Liver (tissue), 9 donors: ENCODE measurements around the gene USP47. TPM values are rescaled to one million over a fixed set of nuclear protein-coding genes. Genes with fewer than 3 reads are reported as not detected.

ENCODE experiments used
- DNase-seq: peaks from one replicate; pipeline ENCODE4 v3.0.0-alpha.2; 2017; ENCODE audit warnings: low spot score
- H3K27ac ChIP-seq, 2 donors: one replicate each; pipeline ENCODE4 v1.7.0; 2013; ENCODE audit warnings: inconsistent platforms in 2 of 2, low read length in 2 of 2, control low read depth in 1 of 2, low read depth in 1 of 2, mild to moderate bottlenecking in 1 of 2
- H3K27me3 ChIP-seq, 4 donors: one replicate each; pipeline versions ENCODE4 v1.6.1 to v1.7.0; 2013; ENCODE audit warnings: low read length in 3 of 4, inconsistent platforms in 1 of 4, mild to moderate bottlenecking in 1 of 4, moderate library complexity in 1 of 4; ENCODE audit not compliant: control insufficient read depth in 4 of 4, insufficient read depth in 4 of 4
- H3K36me3 ChIP-seq, 4 donors: one replicate each; pipeline versions ENCODE4 v1.6.1 to v1.7.0; 2013; ENCODE audit warnings: low read length in 3 of 4, mild to moderate bottlenecking in 3 of 4, low read depth in 1 of 4, moderate library complexity in 1 of 4; ENCODE audit not compliant: control insufficient read depth in 4 of 4, insufficient read depth in 3 of 4
- H3K4me1 ChIP-seq, 4 donors: one replicate each; pipeline versions ENCODE4 v1.6.1 to v1.7.0; 2013; ENCODE audit warnings: low read length in 3 of 4, mild to moderate bottlenecking in 3 of 4, moderate library complexity in 1 of 4; ENCODE audit not compliant: control insufficient read depth in 4 of 4, insufficient read depth in 4 of 4
- H3K4me3 ChIP-seq, 3 donors: one replicate each; pipeline versions ENCODE4 v1.6.1 to v1.7.0; 2013; ENCODE audit warnings: low read length in 3 of 3, control low read depth in 1 of 3, low read depth in 1 of 3, mild to moderate bottlenecking in 1 of 3
- H3K9ac ChIP-seq, 2 donors: one replicate each; pipeline ENCODE4 v1.7.0; 2013; ENCODE audit warnings: low read length in 2 of 2, mild to moderate bottlenecking in 2 of 2, moderate library complexity in 2 of 2, control low read depth in 1 of 2, low read depth in 1 of 2
- H3K9me3 ChIP-seq, 4 donors: one replicate each; pipeline versions ENCODE4 v1.6.1 to v1.7.0; 2013; ENCODE audit warnings: low read length in 3 of 4; ENCODE audit not compliant: control insufficient read depth in 4 of 4
- ATF3 ChIP-seq: IDR thresholded peaks from 2 replicates; pipeline ENCODE4 v1.6.1; 2016; ENCODE audit warnings: antibody characterized with exemption
- EGR1 ChIP-seq, 2 donors: IDR thresholded peaks; 2 replicates each; pipeline ENCODE4 v1.6.1; 2016 to 2018; ENCODE audit warnings: antibody characterized with exemption in 2 of 2, low read depth in 2 of 2
- FOXA1 ChIP-seq: IDR thresholded peaks from 2 replicates; pipeline ENCODE4 v1.6.1; 2016; ENCODE audit warnings: antibody characterized with exemption
- FOXA2 ChIP-seq: IDR thresholded peaks from 2 replicates; pipeline ENCODE4 v1.6.1; 2016; ENCODE audit warnings: antibody characterized with exemption
- GABPA ChIP-seq, 2 donors: IDR thresholded peaks in 1 of 2; conservative IDR thresholded peaks in 1 of 2; 2 replicates each; pipeline ENCODE4 v1.6.1; 2016; ENCODE audit warnings: antibody characterized with exemption in 2 of 2, mild to moderate bottlenecking in 1 of 2, moderate library complexity in 1 of 2
- HNF4A ChIP-seq, 2 donors: conservative IDR thresholded peaks; 2 replicates each; pipeline ENCODE4 v1.6.1; 2016; ENCODE audit warnings: antibody characterized with exemption in 2 of 2, mild to moderate bottlenecking in 2 of 2
- HNF4G ChIP-seq: IDR thresholded peaks from 2 replicates; pipeline ENCODE4 v1.6.1; 2016; ENCODE audit warnings: antibody characterized with exemption
- JUND ChIP-seq, 2 donors: IDR thresholded peaks; 2 replicates each; pipeline ENCODE4 v1.6.1; 2016; ENCODE audit warnings: antibody characterized with exemption in 2 of 2
- MAX ChIP-seq: IDR thresholded peaks from 2 replicates; pipeline ENCODE4 v1.6.1; 2016; ENCODE audit warnings: antibody characterized with exemption
- NR2F2 ChIP-seq: IDR thresholded peaks from 2 replicates; pipeline ENCODE4 v1.6.1; 2016; ENCODE audit warnings: antibody characterized with exemption
- RAD21 ChIP-seq, 2 donors: IDR thresholded peaks; 2 replicates each; pipeline ENCODE4 v1.6.1; 2016; ENCODE audit warnings: antibody characterized with exemption in 2 of 2, mild to moderate bottlenecking in 2 of 2
- RXRA ChIP-seq, 2 donors: IDR thresholded peaks; 2 replicates each; pipeline ENCODE4 v1.6.1; 2017 to 2018; ENCODE audit warnings: antibody characterized with exemption in 2 of 2, mild to moderate bottlenecking in 1 of 2
- SP1 ChIP-seq: IDR thresholded peaks from 2 replicates; pipeline ENCODE4 v1.6.1; 2018; ENCODE audit warnings: antibody characterized with exemption, mild to moderate bottlenecking
- TAF1 ChIP-seq: conservative IDR thresholded peaks from 2 replicates; pipeline ENCODE4 v1.6.1; 2016; ENCODE audit warnings: antibody characterized with exemption, mild to moderate bottlenecking
- YY1 ChIP-seq: IDR thresholded peaks from 2 replicates; pipeline ENCODE4 v1.6.1; 2016; ENCODE audit warnings: antibody characterized with exemption, mild to moderate bottlenecking
- WGBS: extraction: QIAGEN DNeasy Blood & Tissue Kit; methylation state at CpG from one replicate; pipeline ENCODE4 v1.1.7; 2013; 5-methylcytosine and 5-hydroxymethylcytosine counted together
- polyA plus RNA-seq, 2 donors: library from polyadenylated mRNA; stranded (reverse) in 1 of 2; unstranded in 1 of 2; fragments of 200-250 nt in 1 of 2; fragments of >200 nt in 1 of 2; fragmentation: Nextera tagmentation in 1 of 2; extraction: Ambion mirVana in 1 of 2; gene quantifications; one replicate each; pipeline versions ENCODE4 v1.2.1 to v1.2.3, GENCODE V29; 2013 to 2015
- total RNA-seq, 2 donors: library from RNA; depleted of rRNA; stranded (reverse); fragments of >200 nt; gene quantifications; one replicate each; pipeline ENCODE4 v1.2.3, GENCODE V29; 2014
- TF ChIP-seq, protein P1 (sequence below): IDR thresholded peaks from 2 replicates; pipeline ENCODE4 v1.6.1; 2016; ENCODE audit warnings: antibody characterized with exemption, mild to moderate bottlenecking
- TF ChIP-seq, protein P2 (sequence below): fragments of 150-350 bp; IDR thresholded peaks from 2 replicates; pipeline ENCODE4 v1.5.1; 2017; ENCODE audit warnings: improper control_type of control experiment, low read depth, low read length; ENCODE audit not compliant: missing input control
- TF ChIP-seq, protein P3 (sequence below): IDR thresholded peaks from 2 replicates; pipeline ENCODE4 v1.6.1; 2016; ENCODE audit warnings: antibody characterized with exemption
- donor health status: healthy.
- donor health status: healthy.
- donor health status: healthy.
- donor health status: healthy.
- donor health status: healthy.

Gene USP47
- total and polyA plus RNA-seq, 4 donors, result 14.9 to 55.1 (median 32.2) TPM

DNA sequence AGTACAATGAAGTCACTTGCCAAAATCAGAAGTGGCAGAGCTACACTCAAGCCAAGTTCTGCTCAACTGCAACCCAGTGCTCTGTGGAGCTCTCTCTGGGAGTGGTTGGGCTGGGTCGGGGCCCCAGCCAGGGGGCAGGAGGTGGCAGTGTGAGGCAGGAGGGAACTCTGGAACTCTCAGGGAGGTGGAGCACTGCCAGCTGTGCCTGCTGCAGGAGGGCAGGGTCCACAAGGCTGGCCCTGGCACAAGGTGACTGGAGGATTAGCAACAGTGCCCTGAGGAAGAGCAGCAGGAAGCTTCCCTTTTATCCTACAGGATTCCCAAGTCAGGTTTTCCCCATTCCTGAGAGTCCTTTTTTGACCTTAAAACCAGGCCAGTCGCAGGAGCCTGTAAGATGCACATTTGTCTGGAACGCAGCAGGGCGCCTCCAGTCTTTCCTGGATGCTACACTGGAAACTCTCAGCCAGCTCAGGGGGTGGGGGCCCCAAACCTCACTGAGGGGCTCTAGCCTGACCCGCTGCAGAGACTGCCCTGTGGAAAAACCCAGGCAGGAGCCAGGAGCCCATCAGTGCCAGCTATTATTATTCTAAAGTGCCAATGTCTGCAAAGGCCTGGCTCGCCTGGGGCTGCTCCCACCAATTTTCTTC is 134.8 kb downstream of the USP47 start:
- no peaks in the 10 kb centered on the region for H3K27me3 ChIP-seq
- no peaks in the 10 kb centered on the region for H3K9me3 ChIP-seq
- H3K9ac ChIP-seq, result no peak overlapping the region
- 73% methylated on average over 6 of the region's 6 CpGs for WGBS
- peaks cover 11 to 24% (median 17%) of the 10 kb centered on the region in 4 donors for H3K4me1 ChIP-seq
- TF ChIP-seq FOXA2 (no peak), RAD21 (IDR thresholded peaks at IDR 0.05) (peak; percentile 51 to 63), JUND (IDR thresholded peaks at IDR 0.05) (peak in 1 of 2 donors; percentile 20), HNF4G (peak; percentile 64), YY1 (no peak), FOXA1 (no peak), MAX (peak; percentile 68), ATF3 (no peak), TAF1 (no peak), EGR1 (IDR thresholded peaks at IDR 0.05; ENCODE audit: low read depth in 2 of 2) (no peak), SP1 (peak; percentile 77), NR2F2 (no peak), RXRA (IDR thresholded peaks at IDR 0.05) (peak; percentile 52 to 64), HNF4A (conservative IDR thresholded peaks at IDR 0.05) (peak; percentile 79 to 86), GABPA (IDR thresholded peaks at IDR 0.05 in 1 of 2, conservative IDR thresholded peaks at IDR 0.05 in 1 of 2) (no peak)
- TF ChIP-seq, protein P1, sequence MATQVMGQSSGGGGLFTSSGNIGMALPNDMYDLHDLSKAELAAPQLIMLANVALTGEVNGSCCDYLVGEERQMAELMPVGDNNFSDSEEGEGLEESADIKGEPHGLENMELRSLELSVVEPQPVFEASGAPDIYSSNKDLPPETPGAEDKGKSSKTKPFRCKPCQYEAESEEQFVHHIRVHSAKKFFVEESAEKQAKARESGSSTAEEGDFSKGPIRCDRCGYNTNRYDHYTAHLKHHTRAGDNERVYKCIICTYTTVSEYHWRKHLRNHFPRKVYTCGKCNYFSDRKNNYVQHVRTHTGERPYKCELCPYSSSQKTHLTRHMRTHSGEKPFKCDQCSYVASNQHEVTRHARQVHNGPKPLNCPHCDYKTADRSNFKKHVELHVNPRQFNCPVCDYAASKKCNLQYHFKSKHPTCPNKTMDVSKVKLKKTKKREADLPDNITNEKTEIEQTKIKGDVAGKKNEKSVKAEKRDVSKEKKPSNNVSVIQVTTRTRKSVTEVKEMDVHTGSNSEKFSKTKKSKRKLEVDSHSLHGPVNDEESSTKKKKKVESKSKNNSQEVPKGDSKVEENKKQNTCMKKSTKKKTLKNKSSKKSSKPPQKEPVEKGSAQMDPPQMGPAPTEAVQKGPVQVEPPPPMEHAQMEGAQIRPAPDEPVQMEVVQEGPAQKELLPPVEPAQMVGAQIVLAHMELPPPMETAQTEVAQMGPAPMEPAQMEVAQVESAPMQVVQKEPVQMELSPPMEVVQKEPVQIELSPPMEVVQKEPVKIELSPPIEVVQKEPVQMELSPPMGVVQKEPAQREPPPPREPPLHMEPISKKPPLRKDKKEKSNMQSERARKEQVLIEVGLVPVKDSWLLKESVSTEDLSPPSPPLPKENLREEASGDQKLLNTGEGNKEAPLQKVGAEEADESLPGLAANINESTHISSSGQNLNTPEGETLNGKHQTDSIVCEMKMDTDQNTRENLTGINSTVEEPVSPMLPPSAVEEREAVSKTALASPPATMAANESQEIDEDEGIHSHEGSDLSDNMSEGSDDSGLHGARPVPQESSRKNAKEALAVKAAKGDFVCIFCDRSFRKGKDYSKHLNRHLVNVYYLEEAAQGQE, result no peak
- TF ChIP-seq, protein P2, sequence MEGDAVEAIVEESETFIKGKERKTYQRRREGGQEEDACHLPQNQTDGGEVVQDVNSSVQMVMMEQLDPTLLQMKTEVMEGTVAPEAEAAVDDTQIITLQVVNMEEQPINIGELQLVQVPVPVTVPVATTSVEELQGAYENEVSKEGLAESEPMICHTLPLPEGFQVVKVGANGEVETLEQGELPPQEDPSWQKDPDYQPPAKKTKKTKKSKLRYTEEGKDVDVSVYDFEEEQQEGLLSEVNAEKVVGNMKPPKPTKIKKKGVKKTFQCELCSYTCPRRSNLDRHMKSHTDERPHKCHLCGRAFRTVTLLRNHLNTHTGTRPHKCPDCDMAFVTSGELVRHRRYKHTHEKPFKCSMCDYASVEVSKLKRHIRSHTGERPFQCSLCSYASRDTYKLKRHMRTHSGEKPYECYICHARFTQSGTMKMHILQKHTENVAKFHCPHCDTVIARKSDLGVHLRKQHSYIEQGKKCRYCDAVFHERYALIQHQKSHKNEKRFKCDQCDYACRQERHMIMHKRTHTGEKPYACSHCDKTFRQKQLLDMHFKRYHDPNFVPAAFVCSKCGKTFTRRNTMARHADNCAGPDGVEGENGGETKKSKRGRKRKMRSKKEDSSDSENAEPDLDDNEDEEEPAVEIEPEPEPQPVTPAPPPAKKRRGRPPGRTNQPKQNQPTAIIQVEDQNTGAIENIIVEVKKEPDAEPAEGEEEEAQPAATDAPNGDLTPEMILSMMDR, result no peak
- TF ChIP-seq, protein P3, sequence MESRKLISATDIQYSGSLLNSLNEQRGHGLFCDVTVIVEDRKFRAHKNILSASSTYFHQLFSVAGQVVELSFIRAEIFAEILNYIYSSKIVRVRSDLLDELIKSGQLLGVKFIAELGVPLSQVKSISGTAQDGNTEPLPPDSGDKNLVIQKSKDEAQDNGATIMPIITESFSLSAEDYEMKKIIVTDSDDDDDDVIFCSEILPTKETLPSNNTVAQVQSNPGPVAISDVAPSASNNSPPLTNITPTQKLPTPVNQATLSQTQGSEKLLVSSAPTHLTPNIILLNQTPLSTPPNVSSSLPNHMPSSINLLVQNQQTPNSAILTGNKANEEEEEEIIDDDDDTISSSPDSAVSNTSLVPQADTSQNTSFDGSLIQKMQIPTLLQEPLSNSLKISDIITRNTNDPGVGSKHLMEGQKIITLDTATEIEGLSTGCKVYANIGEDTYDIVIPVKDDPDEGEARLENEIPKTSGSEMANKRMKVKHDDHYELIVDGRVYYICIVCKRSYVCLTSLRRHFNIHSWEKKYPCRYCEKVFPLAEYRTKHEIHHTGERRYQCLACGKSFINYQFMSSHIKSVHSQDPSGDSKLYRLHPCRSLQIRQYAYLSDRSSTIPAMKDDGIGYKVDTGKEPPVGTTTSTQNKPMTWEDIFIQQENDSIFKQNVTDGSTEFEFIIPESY, result no peak
- no peaks in the 10 kb centered on the region for H3K36me3 ChIP-seq
- H3K27ac ChIP-seq, result peak overlapping the region in 1 of 2 donors; percentile 28
- no peak overlapping the region for H3K4me3 ChIP-seq
- DNase-seq, result no peak
